Kidney (tissue), 14 donors: ENCODE data around the gene ARID1B. TPM values are rescaled to one million over a fixed set of nuclear protein-coding genes. Genes with fewer than 3 reads are reported as not detected.

Experiments
- DNase-seq, 5 donors: peaks; one replicate each; pipeline ENCODE4 v3.0.0-alpha.2; 2013 to 2020
- FAIRE-seq: peaks from 2 replicates; lab custom pipeline; 2012; peaks lifted over from hg19 to GRCh38; lab: Jason Lieb, UNC
- H3K27ac ChIP-seq, 2 donors: one replicate each; pipeline ENCODE4 v1.7.0; 2013; ENCODE audit warnings: low read depth in 2 of 2, low read length in 2 of 2, inconsistent platforms in 1 of 2
- H3K27me3 ChIP-seq: one replicate; pipeline ENCODE4 v1.7.1; 2013; ENCODE audit warnings: low read length, inconsistent platforms; ENCODE audit not compliant: control insufficient read depth, insufficient read depth
- H3K36me3 ChIP-seq, 3 donors: one replicate each; pipeline versions ENCODE4 v1.7.0 to v1.7.1; 2013; ENCODE audit warnings: low read length in 3 of 3, control low read depth in 1 of 3, inconsistent platforms in 1 of 3; ENCODE audit not compliant: insufficient read depth in 3 of 3, control insufficient read depth in 2 of 3
- H3K4me1 ChIP-seq, 3 donors: one replicate each; pipeline versions ENCODE4 v1.7.0 to v1.7.1; 2013; ENCODE audit warnings: low read length in 3 of 3, inconsistent platforms in 1 of 3, low read depth in 1 of 3; ENCODE audit not compliant: control insufficient read depth in 2 of 3, insufficient read depth in 2 of 3
- H3K4me3 ChIP-seq, 3 donors: one replicate each; pipeline versions ENCODE4 v1.7.0 to v1.8.1; 2013; ENCODE audit warnings: low read length in 3 of 3, control low read depth in 1 of 3, inconsistent platforms in 1 of 3
- H3K9ac ChIP-seq, 3 donors: one replicate each; pipeline versions ENCODE4 v1.7.0 to v1.7.1; 2013; ENCODE audit warnings: low read length in 3 of 3, control low read depth in 1 of 3, inconsistent platforms in 1 of 3
- H3K9me3 ChIP-seq, 3 donors: one replicate each; pipeline versions ENCODE4 v1.7.0 to v1.7.1; 2013; ENCODE audit warnings: low read length in 3 of 3, control low read depth in 1 of 3, inconsistent platforms in 1 of 3; ENCODE audit not compliant: control insufficient read depth in 2 of 3, insufficient read depth in 1 of 3
- intact Hi-C: fragments of 100-400 bp; cut with DNase I; formaldehyde crosslinking; loops from one replicate; pipeline ENCODE4 v1.11.1; 2022
- polyA plus RNA-seq: library from polyadenylated mRNA; stranded (reverse); fragments of 350-450 nt; fragmentation: Illumina TruSeq; extraction: RNeasy Lipid Tissue Mini Kit (QIAGEN cat#74804); gene quantifications from one replicate; pipeline ENCODE4 v1.2.3, GENCODE V29; 2014; ENCODE audit warnings: low read depth, low replicate concordance; ENCODE audit not compliant: insufficient read depth
- total RNA-seq: library from RNA; stranded (reverse); fragmentation: NEBNext Ultra II Directional; extraction: Animal tissue kit (Norgen Biotek cat#: 25700); gene quantifications from one replicate; pipeline ENCODE4 v1.2.1, GENCODE V29; 2021
- TF ChIP-seq, protein P1 (sequence below): IDR thresholded peaks from 3 replicates; pipeline ENCODE4 v1.5.1; 2012; ENCODE audit warnings: mild to moderate bottlenecking, moderate library complexity, borderline replicate concordance; ENCODE audit not compliant: insufficient read depth; ENCODE audit errors: extremely low read depth
- donor health status: control.
- donor health status: control.
- donor health status: control.
- donor health status: control.
- donor health status: control.
- donor health status: DM: yes; HTN: yes; CAD: no.
- donor health status: Normal renal cell carcinoma (clear cell type).

ARID1B gene
- total and polyA plus RNA-seq, 2 donors from 2014 or later = 16.4 to 110 TPM

DNA sequence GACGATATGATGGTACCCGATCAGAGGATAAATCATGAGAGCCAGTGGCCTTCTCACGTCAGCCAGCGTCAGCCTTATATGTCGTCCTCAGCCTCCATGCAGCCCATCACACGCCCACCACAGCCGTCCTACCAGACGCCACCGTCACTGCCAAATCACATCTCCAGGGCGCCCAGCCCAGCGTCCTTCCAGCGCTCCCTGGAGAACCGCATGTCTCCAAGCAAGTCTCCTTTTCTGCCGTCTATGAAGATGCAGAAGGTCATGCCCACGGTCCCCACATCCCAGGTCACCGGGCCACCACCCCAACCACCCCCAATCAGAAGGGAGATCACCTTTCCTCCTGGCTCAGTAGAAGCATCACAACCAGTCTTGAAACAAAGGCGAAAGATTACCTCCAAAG, 423.9 kb downstream of the ARID1B start:
- no peak overlapping the region for H3K9ac ChIP-seq
- no peak for DNase-seq
- TF ChIP-seq, protein P1, sequence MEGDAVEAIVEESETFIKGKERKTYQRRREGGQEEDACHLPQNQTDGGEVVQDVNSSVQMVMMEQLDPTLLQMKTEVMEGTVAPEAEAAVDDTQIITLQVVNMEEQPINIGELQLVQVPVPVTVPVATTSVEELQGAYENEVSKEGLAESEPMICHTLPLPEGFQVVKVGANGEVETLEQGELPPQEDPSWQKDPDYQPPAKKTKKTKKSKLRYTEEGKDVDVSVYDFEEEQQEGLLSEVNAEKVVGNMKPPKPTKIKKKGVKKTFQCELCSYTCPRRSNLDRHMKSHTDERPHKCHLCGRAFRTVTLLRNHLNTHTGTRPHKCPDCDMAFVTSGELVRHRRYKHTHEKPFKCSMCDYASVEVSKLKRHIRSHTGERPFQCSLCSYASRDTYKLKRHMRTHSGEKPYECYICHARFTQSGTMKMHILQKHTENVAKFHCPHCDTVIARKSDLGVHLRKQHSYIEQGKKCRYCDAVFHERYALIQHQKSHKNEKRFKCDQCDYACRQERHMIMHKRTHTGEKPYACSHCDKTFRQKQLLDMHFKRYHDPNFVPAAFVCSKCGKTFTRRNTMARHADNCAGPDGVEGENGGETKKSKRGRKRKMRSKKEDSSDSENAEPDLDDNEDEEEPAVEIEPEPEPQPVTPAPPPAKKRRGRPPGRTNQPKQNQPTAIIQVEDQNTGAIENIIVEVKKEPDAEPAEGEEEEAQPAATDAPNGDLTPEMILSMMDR = no peak
- FAIRE-seq = no peak
- H3K27ac ChIP-seq = no peak overlapping the region
- intact Hi-C loops = no loop called here
- peaks cover 0 to 7% (median 2%) of the 10 kb centered on the region in 3 donors for H3K4me1 ChIP-seq
- H3K9me3 ChIP-seq = no peaks in the 10 kb centered on the region
- H3K36me3 ChIP-seq = peaks cover 0 to 49% (median 28%) of the 10 kb centered on the region in 3 donors
- no peaks in the 10 kb centered on the region for H3K27me3 ChIP-seq
- no peak overlapping the region for H3K4me3 ChIP-seq

DNA sequence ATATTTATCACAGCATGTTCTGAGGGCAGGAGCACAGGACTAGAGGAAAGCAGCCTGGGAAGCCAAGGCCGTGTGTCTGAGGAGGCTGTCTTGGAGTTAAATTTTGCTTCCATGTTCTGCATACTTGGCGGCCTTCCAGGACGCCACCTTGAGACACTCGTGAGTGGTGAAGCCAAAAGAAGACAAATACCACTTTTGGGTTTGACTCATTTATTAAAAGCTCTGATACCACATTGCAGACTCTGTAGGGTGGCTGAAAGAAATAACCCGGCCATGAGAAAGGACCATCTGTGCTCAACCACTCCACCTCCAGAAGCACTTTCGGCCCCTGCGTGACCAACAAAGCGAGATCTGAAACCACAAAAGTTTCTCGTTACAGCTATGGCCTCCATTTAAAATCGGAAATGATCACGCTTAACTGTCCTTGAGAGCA, 426.1 kb downstream of the ARID1B start:
- no peaks in the 10 kb centered on the region for H3K27me3 ChIP-seq
- peak in 1 of 5 donors; percentile 28 for DNase-seq
- H3K36me3 ChIP-seq = peaks cover 5 to 50% (median 36%) of the 10 kb centered on the region in 3 donors
- no peak overlapping the region for H3K27ac ChIP-seq
- TF ChIP-seq, protein P1 = no peak
- FAIRE-seq = no peak
- intact Hi-C loops = no loop called here
- H3K9ac ChIP-seq = no peak overlapping the region
- peaks cover 0 to 7% (median 2%) of the 10 kb centered on the region in 3 donors for H3K4me1 ChIP-seq
- H3K9me3 ChIP-seq = no peaks in the 10 kb centered on the region
- H3K4me3 ChIP-seq = no peak overlapping the region

GRCh38 chr6:157203764-157204163, 426.6 kb downstream of the ARID1B start:
- H3K9me3 ChIP-seq = no peaks in the 10 kb centered on the region
- TF ChIP-seq, protein P1 = no peak
- no peak overlapping the region for H3K4me3 ChIP-seq
- H3K9ac ChIP-seq = no peak overlapping the region
- intact Hi-C loops = no loop called here
- H3K27me3 ChIP-seq = no peaks in the 10 kb centered on the region
- no peak for DNase-seq
- H3K4me1 ChIP-seq = peaks cover 0 to 7% (median 2%) of the 10 kb centered on the region in 3 donors
- H3K36me3 ChIP-seq = peaks cover 5 to 46% (median 36%) of the 10 kb centered on the region in 3 donors
- peak overlapping the region in 1 of 2 donors; percentile 1 for H3K27ac ChIP-seq
- FAIRE-seq = no peak
